Stomach (tissue), 9 donors: ENCODE measurements around the gene MRPS18B. TPM values are rescaled to one million over a fixed set of nuclear protein-coding genes. Genes with fewer than 3 reads are reported as not detected.
A peak's percentile ranks its signal among the peaks of the same experiment; 100 is the strongest.

Source experiments
- DNase-seq, 2 donors: peaks; one replicate each; pipeline versions ENCODE4 v3.0.0 to v3.0.0-alpha.2; 2013 to 2019
- H3K27ac ChIP-seq, 5 donors: fragments of 200-600 bp in 4 of 5; sonication (generic) in 4 of 5; one replicate each; pipeline ENCODE4 v1.5.1; 2013 to 2019; ENCODE audit warnings: mild to moderate bottlenecking in 1 of 5, moderate library complexity in 1 of 5
- H3K27me3 ChIP-seq, 3 donors: fragments of 200-600 bp; sonication (generic); one replicate each; pipeline ENCODE4 v1.5.1; 2017 to 2019; ENCODE audit warnings: mixed run types in 1 of 3
- H3K36me3 ChIP-seq, 4 donors: fragments of 200-600 bp; sonication (generic); 1 replicate in 3 of 4; 2 replicates in 1 of 4; pipeline ENCODE4 v1.5.1; 2016 to 2019
- H3K4me1 ChIP-seq, 4 donors: fragments of 200-600 bp; sonication (generic); one replicate each; pipeline ENCODE4 v1.5.1; 2016 to 2019
- H3K4me3 ChIP-seq, 4 donors: fragments of 200-600 bp; sonication (generic) in 3 of 4; one replicate each; pipeline ENCODE4 v1.5.1; 2016 to 2019; ENCODE audit warnings: mild to moderate bottlenecking in 1 of 4
- H3K9me3 ChIP-seq, 4 donors: fragments of 200-600 bp; sonication (generic); one replicate each; pipeline ENCODE4 v1.5.1; 2016 to 2019
- EP300 ChIP-seq: sonication (generic); formaldehyde crosslinking; IDR thresholded peaks from one replicate; pipeline ENCODE4 v1.6.1; 2017; ENCODE audit warnings: antibody characterized with exemption
- POLR2A ChIP-seq, 4 donors: fragments of 450-650 bp; IDR thresholded peaks; one replicate each; pipeline ENCODE4 v1.6.1; 2016; ENCODE audit warnings: antibody characterized with exemption in 4 of 4, control low read depth in 2 of 4, mild to moderate bottlenecking in 1 of 4, moderate library complexity in 1 of 4
- POLR2AphosphoS5 ChIP-seq, 3 donors: sonication (generic); formaldehyde crosslinking; IDR thresholded peaks; one replicate each; pipeline ENCODE4 v1.6.1; 2016; ENCODE audit warnings: antibody characterized with exemption in 3 of 3
- WGBS, 5 donors: extraction: QIAGEN DNeasy Blood & Tissue Kit in 3 of 5; methylation state at CpG; one replicate each; pipeline versions ENCODE4 v1.1.5 to v1.1.7; 2013 to 2018; 5-methylcytosine and 5-hydroxymethylcytosine counted together
- intact Hi-C: fragments of 100-400 bp; cut with DNase I; formaldehyde crosslinking; loops from one replicate; pipeline ENCODE4 v1.15.1; 2023; ENCODE audit warnings: low total_unique reads
- polyA plus RNA-seq, 3 donors: library from polyadenylated mRNA; stranded (reverse); fragments of 200-250 nt; gene quantifications; one replicate each; pipeline ENCODE4 v1.2.3, GENCODE V29; 2013
- total RNA-seq, 5 donors: library from RNA; depleted of rRNA; stranded (reverse); fragments of >200 nt; gene quantifications; one replicate each; pipeline versions ENCODE4 v1.1.0 to v1.2.3, GENCODE V29; 2014 to 2016
- TF ChIP-seq, protein P1 (sequence below), 7 experiments: fragments of 450-650 bp in 4 of 7; fragments of 200-600 bp in 3 of 7; sonication (generic) in 3 of 7; IDR thresholded peaks; one replicate each; pipeline ENCODE4 v1.5.1; 2016 to 2019; ENCODE audit warnings: antibody characterized with exemption in 7 of 7, control low read depth in 2 of 7, mild to moderate bottlenecking in 1 of 7
- donor health status: healthy with polysubstance abuse.
- donor health status: Bipolar disorder and iron deficiency.
- donor health status: healthy.

The MRPS18B gene
- total and polyA plus RNA-seq, 8 donors: 6.4 to 71.2 (median 44.4) TPM

DNA sequence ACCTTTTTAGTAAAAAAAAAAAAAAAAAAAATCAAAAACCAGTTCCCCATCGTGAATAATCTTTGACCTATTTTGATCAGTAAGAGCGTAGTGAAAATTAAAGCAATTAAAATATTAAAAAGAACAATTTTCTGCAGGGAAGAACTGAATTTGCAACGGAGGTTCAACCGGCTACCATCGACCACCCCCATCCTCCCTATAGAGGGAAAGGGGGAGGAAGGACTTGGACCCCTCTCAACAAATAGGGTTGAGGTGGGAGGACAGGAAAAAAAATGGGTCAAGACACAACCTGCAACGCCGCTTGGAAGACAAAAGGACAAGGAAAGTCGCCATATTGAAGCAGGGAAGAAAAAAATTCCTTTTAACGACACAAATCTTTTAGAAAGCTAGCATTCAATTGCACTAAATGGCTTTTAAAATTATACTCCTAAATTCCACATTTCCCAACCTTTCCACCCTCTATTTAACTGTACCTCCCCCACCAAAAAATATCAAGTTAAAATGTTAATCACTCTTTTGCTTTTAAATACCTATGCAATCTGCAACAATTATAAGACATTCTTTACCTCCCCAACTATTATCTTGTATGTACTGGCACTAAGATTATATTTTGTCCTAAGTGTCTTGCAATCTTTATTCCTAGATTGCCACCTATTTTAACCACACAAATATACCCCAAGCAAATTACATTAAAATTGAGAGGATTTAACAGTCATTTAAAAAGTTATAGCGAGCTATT, 2.3 kb upstream of the MRPS18B start:
- no peaks in the 10 kb centered on the region for H3K9me3 ChIP-seq
- H3K4me1 ChIP-seq: peaks cover 48 to 67% (median 54%) of the 10 kb centered on the region in 4 donors
- H3K36me3 ChIP-seq: peaks cover 17 to 31% (median 22%) of the 10 kb centered on the region in 4 donors
- DNase-seq: peak; percentile 38 to 92
- H3K27me3 ChIP-seq: no peaks in the 10 kb centered on the region
- H3K4me3 ChIP-seq: peak overlapping the region; percentile 66 to 94 (median 83)
- intact Hi-C loops: no loop called here
- peak overlapping the region; percentile 93 to 98 (median 95) for H3K27ac ChIP-seq
- TF ChIP-seq POLR2A (IDR thresholded peaks at IDR 0.05) (peak in 1 of 4 donors; percentile 28), POLR2AphosphoS5 (IDR thresholded peaks at IDR 0.05) (peak in 1 of 3 donors; percentile 11)
- TF ChIP-seq, protein P1, sequence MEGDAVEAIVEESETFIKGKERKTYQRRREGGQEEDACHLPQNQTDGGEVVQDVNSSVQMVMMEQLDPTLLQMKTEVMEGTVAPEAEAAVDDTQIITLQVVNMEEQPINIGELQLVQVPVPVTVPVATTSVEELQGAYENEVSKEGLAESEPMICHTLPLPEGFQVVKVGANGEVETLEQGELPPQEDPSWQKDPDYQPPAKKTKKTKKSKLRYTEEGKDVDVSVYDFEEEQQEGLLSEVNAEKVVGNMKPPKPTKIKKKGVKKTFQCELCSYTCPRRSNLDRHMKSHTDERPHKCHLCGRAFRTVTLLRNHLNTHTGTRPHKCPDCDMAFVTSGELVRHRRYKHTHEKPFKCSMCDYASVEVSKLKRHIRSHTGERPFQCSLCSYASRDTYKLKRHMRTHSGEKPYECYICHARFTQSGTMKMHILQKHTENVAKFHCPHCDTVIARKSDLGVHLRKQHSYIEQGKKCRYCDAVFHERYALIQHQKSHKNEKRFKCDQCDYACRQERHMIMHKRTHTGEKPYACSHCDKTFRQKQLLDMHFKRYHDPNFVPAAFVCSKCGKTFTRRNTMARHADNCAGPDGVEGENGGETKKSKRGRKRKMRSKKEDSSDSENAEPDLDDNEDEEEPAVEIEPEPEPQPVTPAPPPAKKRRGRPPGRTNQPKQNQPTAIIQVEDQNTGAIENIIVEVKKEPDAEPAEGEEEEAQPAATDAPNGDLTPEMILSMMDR (IDR thresholded peaks at IDR 0.05): no peak
- WGBS, 5 donors: 0 to 1% (median 0%) methylated on average over 10 of the region's 10 CpGs

DNA sequence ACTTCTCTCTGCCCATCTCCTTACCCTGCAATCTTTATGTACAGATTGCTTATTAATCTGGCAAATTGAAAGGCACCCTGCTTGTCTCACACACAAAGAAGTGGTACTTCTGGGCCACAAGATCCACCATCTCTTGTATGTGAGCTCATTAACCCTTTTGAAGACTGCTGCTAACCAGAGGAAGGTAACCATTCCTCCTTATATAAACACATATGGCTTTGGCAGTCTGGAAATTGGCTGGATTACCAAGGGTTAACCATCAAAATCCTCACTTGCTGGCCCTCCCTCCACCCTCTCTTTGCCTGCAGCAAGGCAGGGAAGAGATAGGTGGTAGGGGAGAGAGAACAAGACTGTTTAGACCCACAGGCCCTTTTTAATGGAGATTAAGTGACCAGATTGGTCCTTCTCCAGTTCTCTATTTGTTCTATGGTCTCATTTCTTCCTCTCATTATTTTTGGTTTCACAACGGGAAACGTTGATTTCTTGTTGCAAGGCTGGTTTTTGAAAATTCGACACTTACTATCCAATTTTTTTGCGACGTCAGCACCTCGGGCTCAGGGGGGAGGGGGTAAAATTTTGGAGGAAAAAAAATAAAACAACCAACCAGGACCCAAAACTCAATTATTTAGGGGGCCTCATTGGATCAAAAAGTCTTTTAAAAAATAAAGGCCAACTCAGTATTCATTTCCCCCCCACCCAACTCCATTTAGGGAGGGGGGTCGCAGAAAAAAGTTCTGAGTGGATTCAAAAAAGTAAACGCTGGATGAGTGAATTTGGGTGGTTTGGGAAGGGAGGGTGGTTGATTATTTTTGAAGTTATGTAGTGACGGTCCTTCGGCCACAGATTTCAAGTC, 1.5 kb upstream of the MRPS18B start:
- Histone ChIP-seq H3K27ac (peak overlapping the region; percentile 91 to 96 (median 95)), H3K27me3 (no peaks in the 10 kb centered on the region), H3K9me3 (no peaks in the 10 kb centered on the region), H3K4me3 (peak overlapping the region; percentile 66 to 94 (median 83)), H3K4me1 (peaks cover 40 to 63% (median 46%) of the 10 kb centered on the region in 4 donors), H3K36me3 (peaks cover 23 to 35% (median 30%) of the 10 kb centered on the region in 4 donors)
- intact Hi-C loops: no loop called here
- 0 to 1% (median 0%) methylated on average over 10 of the region's 10 CpGs for WGBS, 5 donors
- peak in 1 of 3 donors; percentile 50 for TF ChIP-seq POLR2AphosphoS5 (IDR thresholded peaks at IDR 0.05)
- TF ChIP-seq, protein P1 (IDR thresholded peaks at IDR 0.05): no peak
- peak in 1 of 2 donors; percentile 89 for DNase-seq

DNA sequence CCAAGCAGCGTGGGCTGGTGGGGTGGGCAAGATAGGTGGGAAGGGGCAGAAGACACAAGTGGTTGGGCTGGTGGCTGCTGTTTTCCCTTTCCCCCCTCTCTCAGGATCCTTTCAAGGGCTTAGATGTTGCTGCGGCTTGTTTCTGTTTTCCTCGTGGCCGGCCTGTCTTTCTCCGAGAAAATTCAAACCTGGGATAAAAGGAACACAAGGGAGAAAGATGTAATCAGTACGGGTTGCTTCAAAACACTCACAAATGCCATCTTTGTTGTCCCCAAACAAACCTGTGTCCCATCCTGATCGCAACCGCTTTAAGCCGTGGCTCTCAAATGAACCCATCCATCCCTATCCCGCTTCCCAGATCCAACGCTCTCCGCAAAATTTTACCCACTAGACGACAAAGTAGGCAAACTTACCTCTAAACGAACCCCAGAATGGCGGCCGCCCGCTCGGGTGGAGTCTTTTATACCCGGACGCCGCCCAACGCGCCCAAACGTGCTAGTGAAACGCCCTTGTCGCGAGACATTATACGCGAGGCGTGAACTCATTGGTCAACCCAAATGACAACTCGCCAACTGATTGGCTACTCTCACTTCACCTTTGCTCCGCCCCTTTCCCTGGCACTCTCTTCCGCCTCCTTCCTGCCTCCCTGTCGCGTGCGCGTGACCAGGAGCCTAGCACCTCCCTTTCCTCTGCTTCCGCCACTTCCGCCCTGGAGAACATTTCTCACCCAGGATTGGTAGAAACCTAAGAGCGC, 652 bp upstream of the MRPS18B start, which contains the start of gene PPP1R10:
Gene PPP1R10, minus strand, starts transcription at position 433 of the 754 bp plus-strand sequence. CDS start 7,299 bp downstream, outside the sequence.
- DNase-seq: peak; percentile 99 to 100
- Histone ChIP-seq H3K9me3 (no peaks in the 10 kb centered on the region), H3K36me3 (peaks cover 26 to 39% (median 38%) of the 10 kb centered on the region in 4 donors), H3K4me3 (peak within 1 kb of the TSS; percentile 66 to 94 (median 83)), H3K27me3 (no peaks in the 10 kb centered on the region), H3K4me1 (peaks cover 36 to 62% (median 41%) of the 10 kb centered on the region in 4 donors), H3K27ac (peak within 1 kb of the TSS; percentile 92 to 96 (median 95))
- no peak for TF ChIP-seq EP300
- TF ChIP-seq POLR2A (IDR thresholded peaks at IDR 0.05): peak in 2 of 4 donors; percentile 99
- TF ChIP-seq POLR2AphosphoS5 (IDR thresholded peaks at IDR 0.05): peak; percentile 91 to 100 (median 100)
- TF ChIP-seq, protein P1 (IDR thresholded peaks at IDR 0.05): no peak
- WGBS, 5 donors: 0 to 1% (median 0%) methylated on average over 40 of the region's 40 CpGs
- intact Hi-C loops: no loop called here
